HG03354 (cell line): ENCODE results near the gene ANKRD9.
"Not testable (repeated sequence)": the region's sequence is repeated elsewhere in the genome, so short reads cannot be mapped to it uniquely, and the experiment has no call there.

ENCODE experiments used
- ATAC-seq: cut with Tn5 transposase; IDR thresholded peaks from one replicate; pipeline ENCODE4 v1.9.1; 2021; ENCODE audit warnings: mild to moderate bottlenecking; ENCODE audit not compliant: unreplicated experiment, poor library complexity, severe bottlenecking

Gene ANKRD9, protein sequence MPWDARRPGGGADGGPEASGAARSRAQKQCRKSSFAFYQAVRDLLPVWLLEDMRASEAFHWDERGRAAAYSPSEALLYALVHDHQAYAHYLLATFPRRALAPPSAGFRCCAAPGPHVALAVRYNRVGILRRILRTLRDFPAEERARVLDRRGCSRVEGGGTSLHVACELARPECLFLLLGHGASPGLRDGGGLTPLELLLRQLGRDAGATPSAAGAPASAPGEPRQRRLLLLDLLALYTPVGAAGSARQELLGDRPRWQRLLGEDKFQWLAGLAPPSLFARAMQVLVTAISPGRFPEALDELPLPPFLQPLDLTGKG

DNA sequence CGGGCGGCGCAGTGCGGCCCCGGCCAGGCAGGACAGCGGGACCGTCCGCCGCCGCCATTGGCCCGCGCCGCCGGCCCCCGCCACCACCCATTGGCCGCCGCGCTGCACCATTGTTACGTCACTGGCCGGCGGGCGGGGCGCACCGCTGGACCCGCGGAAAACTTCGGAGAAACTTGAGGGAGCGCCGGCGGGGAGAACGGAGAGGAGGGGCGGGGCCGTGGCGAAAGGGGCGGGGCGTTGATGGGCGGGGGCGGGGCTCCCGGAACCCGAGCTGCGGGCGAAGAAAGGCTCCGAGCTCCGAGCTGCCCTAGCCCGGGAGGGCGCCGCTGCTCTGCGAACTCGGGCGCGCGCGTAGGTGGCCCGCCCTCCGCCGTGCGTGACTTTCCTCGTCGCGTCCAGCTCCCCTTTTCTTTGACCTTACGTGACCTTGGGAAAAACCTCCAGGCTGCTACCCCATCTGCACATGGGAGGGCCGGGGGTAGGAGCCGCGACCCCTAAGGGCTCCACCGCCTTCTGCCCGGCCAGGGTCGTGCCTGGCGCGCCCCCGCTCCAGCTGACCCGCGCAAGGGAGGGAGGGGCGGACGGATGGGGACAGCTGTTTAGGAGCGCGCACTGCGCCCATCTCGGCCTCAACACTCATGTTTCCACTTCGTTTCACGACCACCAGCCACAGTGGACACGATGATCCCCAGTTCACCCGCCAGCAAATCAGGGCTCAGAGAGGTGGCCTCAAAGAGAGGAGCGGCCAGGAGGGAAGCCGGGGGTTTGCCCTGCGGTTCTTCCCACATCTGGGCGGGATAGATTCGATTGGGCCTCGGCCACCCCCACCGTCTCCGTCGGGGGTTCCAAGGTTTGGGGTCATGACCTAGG lies at the start of gene ANKRD9:
ANKRD9 (minus strand) TSS at position 31 of the 870 bp plus-strand sequence. CDS start 1,887 bp downstream, outside the sequence.
- peak; percentile 78 for ATAC-seq

DNA sequence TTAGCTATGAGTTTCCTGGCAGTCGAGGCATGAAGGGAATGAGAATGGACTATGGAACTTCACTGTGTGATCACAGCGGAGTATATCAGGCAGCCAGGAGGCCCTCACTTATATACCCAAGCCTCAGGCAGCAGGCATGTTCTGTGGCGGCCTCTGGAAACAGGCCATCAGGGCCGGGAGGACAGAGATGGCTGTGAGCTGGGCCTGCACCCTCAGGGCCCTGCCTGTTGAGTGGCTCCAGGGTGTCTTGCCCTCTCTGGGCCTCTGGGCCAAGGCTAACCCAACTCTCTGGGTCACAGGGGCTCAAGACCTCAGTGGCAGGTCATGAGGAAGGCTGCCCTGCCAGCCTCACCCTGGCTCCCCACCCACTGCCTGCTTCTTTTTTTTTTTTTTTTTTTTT lies 49.0 kb upstream of the ANKRD9 start:
- ATAC-seq: no peak

DNA sequence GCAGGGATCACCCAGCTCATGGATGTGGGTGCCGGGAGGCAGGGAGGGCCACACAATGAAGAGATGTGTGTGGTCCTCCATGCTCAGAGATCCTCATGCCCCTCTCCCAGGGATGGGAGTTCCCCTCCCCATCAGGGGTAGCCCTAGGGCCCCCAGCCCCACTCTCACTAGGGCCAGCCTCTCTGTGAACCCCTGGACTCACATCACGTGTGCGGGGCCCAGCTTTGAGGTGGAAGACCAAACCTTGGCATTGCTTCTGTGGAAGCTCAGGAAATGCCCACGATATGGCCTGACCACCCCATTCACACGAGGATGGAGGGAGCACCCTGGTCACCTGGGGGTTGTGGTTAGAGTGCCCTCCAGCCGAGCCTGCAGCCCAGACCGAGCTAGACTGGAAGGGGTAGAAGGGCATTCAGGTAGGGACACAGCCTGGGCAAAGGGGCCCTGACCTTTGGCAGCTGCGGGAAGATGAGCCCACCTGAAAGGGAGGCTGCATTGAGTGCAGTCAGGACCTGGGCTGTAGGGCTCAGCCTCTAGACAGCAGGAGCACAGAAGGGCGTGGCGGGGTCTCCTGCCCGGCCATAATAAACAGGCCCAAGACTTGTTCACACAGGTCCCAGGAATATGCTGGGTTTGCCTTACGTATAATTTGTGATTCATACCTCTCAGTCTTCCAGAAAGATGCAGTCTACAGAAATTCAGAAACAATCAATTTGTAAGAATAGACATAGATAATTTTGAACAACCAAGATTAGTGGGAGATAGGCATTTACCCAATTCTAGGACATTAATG lies 48.1 kb upstream of the ANKRD9 start:
- no peak for ATAC-seq

DNA sequence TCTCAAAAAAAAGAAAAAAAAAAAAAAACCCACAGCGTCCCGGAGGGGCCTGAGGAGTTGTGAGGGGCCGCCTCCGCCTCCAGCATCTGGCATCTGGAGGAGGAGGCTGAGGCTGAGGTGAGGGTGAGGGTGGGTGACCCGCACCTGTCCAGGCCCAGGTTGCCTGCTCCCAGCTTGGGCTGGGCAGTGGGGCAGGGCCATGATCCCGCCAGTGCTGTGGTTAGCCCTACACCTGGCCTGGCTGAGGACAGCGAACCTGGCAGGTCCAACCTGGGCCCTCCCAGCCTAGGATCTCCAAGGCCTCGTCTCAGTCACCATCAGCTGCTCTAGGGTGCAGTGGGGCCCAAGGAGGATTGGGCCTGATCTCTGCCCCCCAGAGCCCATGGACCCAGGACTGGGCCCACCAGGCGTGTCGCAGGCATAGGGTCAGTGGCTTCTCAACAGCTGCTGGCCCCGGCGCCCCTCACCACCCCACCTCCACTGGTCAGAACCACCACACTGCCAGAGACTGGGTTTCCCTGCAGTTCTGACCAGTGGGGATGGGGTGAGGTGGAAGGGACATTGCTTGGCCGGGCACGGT lies 46.6 kb upstream of the ANKRD9 start:
- ATAC-seq: no peak

DNA sequence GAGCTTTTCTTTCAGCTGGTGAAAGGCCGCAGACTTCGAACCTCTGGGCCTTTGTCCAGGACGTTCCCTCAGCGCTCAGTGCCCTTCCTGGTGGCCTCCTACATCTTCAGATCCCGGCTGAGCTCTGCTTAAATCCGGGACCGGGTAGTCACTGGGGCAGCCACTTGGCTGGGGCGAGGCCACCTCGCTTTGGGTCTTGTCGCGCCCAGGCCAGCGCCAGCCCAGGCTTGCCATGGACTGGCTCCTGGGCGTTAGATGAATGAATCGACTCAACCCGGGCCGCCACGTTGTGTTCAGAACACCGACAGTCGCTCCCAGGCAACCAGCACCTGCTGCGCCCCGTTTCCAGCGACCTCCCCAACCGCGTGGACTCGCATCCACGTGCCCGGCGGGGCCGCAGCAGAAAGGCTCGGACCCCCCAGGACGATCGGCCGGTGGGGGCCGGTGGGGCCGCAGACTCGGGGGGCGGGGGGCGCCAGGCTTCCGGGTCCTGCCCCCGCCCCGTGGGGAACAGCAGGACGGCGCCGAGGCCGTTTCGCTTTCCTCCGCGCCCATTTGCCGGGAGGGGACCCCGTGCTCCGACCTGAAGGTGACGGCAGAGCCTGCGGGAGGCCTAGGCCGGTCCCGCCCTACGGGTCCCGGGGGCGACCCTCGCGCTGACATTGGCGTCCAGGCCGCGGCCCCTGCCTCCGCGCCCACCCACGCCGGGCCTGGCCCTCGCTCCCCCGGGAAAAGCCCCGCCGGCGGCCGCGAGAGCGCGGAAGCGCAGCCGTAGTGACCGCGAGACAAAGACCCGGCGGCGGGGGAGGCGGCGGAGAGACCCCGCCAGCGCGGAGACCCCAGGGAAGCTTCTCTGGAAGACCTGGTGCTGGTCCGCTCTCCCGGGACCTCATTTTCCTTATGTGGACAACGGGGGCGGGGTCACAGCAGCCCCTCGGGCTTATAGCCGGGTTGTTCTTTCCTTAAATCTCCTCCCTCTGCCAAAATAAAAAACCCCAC lies 45.5 kb upstream of the ANKRD9 start:
- ATAC-seq: peak; percentile 62

DNA sequence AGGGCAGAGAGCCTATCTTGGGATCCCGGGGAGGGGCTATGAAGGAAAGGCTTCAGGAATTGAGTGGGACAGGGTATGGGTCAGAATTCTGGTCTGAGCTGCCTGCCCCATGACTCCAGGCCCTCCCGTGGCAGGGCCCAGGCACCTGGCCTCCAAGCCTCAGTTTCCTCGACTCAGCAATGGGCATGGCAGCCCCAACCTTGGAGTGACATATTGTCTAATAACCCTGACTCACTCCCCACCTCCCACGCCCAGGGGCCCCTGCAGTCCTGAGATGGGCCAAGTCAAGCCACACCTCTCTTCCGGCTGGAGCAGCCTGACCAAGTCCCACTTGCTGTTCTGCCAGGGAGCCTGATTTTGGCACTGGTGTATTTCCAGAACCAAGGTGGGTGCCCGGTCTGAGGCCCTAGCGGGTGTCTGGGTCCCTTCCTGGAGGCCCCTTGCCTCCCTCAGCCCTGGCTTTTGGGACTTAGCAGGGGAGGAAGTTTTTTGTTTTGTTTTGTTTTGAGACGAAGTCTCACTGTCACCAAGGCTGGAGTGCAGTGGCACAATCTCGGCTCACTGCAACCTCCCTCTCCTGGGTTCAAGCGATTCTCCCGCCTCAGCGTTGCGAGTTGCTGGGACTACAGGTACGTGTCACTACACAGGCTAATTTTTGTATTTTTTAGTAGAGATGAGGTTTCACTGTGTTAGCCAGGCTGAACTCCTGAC lies 42.6 kb upstream of the ANKRD9 start:
- no peak for ATAC-seq

DNA sequence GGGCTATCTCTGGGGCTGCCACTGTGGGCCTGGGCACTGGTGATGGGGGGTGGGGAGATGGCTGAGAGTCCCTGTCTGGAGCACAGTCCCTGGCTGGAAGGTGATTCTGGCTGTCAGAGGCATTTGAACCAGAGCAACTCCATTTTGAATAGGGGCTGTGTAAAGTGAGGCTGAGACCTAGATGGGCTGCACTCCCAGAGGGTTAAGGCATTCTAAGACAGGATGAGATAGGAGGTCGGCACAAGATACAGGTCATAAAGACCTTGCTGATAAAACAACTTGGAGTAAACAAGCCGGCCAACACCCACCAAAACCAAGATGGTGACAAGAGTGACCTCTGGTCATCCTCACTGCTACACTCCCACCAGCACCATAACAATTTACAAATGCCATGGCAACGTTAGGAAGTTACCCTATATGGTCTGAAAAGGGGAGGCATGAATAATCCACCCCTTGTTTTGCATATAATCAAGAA lies 41.4 kb upstream of the ANKRD9 start:
- ATAC-seq: not testable (repeated sequence)

DNA sequence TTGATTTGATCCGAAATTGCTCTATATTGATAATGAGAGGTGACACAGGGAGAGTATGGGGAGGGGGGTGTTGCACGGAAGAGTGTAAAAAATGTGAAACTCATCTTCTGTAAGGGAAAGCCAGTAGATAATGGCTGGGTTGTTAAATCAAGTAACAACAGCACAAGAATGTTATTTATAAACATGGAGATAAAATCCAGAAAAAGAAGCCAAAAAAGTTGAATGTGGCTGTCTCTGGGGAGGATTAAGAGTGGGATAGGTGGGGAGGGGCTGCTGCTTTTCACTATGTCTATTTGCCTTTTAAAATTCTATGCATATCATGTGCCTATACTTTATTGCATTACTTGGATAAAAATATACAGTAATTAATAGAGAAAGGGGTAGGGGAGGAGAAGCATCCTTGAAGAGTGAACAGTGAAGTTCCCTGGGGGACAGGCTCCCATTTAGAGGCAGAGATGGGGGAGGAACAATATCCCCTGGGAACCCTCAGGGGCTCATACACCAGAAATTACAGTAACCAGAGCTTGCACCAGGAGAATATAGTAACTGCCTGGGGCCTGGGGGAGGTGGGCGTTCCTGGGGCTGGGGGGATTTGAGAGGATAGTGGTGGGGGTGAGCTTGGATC lies 39.2 kb upstream of the ANKRD9 start:
- ATAC-seq: no peak

DNA sequence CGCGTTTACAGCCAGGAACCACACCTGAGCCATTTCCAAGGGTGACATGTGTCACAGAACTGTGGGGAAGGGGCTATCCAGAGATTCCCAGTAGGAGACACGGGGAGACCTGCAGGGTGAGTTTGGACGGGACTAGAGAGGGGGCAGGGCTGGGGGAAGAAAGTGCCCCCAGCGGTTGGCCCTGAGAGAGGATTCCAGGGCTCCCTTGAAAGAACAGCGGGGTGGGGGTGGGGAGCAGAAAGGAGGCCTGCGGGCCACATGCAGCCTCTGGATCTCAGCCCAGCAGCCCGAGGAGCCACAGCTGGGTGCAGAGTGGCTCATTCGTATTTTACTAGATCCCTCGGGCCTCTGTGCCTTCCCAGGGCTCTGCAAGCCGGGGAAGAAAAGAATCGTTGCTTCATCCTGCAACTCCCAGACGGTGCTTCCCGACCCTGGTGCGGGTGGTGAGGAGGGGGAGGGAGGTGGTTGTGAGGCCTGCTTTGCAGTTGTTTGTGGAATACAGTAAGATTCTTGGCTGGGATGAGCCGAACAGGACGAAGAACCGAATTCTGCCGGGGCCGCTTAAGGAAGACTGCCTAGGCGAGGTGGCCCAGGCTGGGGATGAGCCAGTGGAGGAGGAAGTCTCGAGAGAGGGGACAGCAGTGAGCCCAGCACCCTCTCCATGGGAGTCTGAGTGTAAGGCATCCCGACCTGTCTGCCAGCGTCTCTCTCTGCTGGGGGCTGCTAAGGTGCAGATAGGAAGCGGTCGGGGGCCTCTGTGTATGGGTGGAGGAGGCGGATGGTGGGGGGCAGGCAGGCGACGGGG lies 36.1 kb upstream of the ANKRD9 start:
- no peak for ATAC-seq

DNA sequence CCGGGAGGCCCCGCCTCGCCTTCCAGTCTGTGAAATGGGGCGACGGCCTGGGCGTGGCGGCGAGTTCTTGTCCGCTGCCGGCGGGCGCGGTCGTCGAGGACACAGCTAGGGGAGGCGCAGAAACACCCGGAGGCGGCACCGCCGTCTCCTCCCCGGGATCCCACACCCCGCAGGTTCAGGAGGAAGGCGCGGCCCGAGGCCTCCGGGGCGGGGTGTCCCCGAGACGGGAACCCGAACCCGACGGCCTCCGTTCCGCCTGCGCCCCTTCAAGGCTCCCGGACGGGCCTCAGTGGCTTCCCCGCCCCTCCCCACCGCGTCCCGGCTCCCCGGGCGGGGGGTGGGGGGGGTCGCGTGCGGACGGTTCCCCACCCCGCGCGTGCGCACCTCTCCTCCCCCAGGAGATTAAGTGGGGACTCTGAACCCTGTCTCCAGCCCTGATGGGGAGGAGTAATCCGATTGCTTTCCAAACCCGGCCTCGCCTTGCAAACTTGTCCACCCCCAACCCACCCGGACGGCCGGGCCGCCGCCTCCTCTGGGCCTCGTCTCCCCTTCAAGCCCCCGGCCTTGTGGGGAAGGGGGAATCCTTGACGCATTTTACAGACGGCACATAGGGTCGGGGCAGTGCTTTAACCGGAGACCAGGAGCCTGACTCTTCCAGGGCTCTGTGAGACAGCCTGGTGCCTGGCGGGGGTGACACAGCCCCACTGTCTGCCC lies 35.3 kb upstream of the ANKRD9 start:
- no peak for ATAC-seq

DNA sequence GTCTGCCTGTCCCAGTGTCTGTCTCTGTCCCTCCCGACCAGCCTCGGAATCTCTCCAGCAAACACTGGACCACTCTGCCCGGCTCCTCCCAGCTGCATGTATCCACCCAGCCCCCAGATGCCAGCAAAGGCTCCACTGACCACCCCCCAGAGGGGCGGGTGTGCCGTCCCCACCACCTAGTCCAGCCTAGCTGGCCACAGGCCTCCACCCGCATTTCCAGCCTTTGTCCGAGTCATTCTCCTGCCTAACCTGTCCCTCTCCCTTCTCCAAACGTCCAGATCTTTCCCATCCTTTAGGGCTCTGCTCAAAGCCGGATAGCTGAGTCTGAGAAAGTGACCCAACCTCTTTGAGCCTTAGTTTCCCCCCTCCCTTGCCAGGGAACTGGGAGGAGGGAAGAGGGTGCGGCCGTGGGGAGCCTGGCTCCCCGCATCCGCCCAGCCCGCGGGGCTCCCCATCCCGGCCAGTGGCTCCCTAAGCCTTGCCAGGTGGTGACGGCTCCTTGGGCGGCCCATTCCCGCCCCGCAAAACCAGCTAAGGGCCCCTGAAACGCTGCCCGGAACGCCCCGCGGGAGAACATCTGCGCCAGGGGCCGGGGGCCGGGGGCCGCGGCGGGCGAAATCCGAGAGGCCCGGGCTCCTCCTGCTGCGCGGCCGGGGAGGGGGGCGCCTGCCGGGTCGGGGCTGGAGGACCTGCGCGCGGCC lies 34.6 kb upstream of the ANKRD9 start:
- ATAC-seq: no peak

DNA sequence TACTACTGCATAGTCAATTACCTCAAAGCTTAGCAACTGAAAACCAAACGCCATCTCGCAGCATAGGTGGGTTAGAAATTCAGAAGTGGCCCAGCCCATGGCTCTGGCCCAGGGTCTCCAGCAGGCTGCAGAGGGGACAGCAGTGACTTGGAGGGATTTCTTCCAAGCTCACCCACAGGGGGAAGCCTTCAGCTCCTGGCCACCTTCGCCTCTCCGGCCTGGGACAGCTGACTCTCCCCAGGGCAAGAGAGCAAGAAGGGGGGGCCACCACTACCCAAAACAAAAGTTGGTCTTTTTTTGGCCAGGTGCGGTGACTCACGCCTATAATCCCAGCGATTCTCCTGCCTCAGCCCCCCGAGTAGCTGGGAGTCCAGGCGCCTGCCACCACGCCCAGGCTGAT lies 32.2 kb upstream of the ANKRD9 start:
- ATAC-seq: no peak

DNA sequence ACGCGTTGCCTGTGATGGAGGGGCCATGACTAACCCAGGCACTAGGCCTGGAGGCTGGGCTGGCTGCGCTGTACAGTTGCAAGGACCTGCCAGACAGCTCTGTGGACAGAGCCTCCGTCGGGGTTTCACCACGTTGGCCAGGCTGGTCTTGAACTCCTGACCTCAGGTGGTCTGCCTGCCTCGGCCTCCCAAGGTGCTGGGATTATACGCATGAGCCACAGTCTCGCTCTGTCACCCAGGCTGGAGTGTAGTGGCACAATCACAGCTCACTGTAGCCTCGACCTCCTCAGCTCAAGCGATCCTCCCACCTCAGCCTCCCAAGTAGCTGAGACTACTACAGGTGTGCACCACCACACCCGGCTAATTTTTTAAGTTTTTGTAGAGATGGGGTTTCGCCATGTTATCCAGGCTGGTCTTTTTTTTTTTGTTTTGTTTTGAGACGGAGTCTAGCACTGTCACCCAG lies 31.5 kb upstream of the ANKRD9 start:
- ATAC-seq: not testable (repeated sequence)

DNA sequence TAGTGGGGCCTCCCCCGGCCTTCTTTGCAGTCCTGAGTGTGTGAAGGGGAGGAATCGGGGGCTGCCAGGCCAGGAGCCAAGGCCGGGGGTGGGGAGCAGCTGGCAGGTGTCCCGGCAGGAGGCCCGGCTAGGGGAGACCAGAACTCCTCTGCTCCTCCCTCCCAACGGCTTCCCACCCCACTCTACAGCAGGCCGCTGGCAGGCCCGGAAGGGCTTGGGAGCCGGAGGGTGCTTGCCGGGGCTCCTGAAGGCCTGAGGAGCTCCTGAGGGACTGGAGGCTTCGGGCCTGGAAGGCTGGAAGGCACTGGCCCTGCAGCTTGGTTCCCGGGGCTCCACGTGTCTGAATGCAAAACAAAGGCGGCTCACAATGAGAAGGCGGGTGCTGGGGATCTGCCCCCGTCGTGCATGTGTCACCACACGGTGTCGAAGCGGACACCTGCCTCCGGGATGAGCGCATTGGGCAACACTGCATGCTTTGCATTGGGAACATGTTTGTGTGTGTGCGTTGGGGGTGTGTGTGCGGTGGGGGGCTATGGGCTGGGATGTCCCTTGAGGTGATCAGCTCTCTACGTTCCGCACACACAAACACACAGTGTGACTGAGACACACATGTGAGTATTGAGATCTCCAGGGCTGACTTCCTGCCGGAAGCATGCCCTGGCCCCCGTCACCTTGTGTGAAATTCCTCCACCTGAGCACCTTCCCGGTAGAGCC lies 30.9 kb upstream of the ANKRD9 start:
- no peak for ATAC-seq
